Measurements from ENCODE around the gene CACTIN.
"Not testable (repeated sequence)": the region's sequence is repeated elsewhere in the genome, so short reads cannot be mapped to it uniquely, and the experiment has no call there.

Gene CACTIN

DNA sequence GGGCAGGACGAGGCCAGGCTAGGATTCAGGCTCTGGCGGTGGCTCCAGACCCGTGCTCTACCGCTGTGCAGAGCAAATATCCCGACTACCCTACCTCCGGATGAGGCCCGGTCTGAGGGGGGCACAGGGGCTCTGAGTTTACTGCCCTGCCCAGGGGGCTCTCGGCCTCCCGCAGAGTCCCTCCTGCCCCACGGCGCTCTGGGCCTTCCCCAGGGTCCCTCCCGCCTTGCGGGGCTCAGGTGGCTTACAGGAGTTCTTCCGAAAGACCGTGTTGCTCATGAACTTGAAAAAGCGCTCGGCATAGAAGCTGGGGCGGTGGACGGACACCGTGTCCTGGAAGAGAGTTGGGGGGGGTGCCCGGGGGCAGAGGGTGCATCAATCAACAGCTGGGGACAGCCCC is 19.1 kb upstream of the CACTIN start:
- no peak for DNase-seq

DNA sequence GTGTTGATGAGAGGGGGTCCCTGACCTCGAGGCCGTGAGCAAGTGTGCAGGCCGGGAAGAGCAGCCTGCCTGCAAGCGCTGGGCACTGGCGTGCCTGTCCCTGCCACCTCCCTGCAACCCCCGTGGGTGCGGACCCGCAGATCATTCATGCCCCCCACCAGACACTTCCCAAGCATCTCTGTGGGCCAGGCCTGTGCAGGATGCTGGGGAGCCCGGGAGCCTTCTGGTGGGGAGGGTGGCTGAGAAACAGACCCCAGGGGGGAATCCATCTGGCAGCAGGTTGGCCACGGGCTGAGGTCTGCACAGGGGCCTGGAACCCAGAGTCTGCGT is 18.4 kb upstream of the CACTIN start:
- DNase-seq = no peak

DNA sequence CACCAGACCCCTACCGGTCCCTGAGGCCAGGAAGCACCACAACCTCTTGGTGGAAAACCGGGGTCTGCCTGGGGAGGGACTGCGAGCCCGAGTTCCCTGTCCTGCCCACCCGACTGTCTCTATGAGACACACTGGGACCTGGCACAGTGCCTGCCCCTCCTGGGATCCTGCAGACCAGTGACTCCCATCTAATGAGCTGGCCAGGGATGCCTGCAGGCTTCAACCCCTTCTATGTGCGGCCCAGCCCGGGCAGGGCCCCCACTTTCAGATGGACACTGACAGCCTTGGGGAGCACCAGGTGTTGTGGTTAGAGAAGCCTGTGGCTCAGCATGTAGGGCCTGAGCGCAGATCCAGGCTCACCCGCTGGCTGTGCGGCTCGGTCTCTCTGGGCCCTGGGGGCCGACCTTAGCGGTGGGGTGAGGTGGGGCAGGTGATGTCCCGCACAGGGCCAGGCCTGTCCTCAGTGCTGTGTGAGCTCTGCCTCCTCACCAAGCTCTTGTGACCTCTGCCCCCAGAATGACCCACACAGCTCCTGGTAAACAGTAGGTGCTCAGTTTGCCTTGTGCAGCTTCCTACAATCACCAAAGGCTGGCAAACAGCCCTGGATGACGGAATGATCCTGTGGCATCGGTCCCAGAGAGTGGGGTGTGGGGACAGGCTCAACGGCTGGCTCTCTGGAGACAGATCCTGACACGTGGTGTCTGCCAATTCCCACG is 17.9 kb upstream of the CACTIN start:
- no peak for DNase-seq

DNA sequence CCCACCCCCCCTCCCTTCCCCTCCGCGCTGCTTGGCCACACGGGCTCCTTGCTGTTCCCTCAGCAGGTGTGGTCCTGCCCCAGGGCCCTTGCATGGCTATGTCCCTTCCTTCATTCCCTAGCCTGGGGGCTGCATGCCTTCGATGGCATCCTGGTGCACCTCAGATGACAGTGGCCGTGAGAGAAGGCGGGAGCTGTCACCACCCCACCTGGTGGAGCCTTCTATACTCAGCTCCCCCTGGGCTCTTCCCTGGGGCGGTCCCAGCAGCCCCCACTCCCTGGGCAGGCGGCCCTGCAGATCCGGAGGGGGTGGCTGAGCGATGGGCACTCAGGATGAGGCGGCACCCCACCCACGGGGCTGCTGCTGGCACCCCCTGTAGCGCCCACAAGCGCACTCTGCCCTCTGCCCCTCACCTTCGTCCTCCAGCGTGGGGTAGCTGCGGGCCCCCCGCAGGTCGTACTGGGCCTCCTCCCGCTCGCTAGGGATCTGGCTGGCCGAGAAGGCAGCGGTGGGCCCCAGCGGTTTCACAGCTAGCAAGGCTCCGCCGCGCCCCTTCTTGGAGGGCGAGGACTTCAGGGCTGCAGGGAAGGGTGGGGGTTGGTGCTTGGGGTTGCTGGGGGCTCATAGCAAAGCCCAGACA is 17.2 kb upstream of the CACTIN start:
- DNase-seq = no peak

DNA sequence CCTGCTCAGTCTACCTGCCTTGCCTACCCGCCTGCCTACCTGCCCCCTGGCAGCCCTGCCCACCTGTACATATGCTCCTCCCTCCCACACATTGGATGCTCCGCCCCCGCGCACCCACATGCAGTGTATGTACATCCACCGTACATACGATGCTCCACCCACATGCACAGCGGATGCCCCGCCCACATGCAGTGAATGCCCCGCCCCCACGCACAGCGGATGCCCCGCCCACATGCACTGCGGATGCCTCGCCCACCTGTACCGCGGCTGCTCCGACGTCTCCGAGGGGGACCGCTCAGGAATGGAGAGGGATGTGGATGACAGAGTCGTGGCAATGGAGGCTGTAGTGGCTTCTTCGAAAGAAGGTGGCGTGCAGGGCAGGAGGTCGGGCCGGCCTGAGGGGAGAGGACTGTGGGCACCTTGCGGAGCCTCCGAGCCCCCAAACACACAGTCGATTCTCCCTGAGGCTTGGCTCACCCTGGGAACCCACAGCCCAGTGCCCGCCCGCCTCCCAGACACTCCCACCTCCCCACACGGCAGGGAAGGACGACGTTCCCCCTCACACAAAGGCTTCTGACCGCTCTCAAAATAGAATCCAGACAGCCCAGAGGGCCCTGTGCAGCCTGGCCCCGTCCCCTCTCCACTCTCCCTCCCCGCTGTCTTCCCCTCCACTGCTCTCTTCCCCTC is 16.5 kb upstream of the CACTIN start:
- DNase-seq = peak; percentile 18

DNA sequence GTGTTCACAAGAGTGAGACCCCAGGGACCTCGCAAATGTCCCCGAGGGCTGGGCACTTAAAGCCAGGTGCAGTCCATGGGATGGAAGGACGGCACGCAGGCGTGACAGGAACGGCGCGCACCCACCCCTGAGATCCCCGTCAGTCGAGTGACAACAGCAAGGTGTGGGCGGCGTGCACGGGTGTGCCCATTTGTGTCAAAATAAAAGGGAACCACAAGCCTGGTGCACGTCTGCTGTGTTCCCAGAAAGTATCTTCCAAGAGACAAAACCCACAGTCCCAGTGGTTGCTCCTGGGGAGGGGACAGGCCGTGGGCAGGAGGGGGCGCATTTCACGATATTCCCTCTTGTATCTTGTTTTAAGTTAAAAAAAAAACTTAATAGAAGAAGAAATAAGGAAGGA is 15.7 kb upstream of the CACTIN start:
- no peak for DNase-seq

DNA sequence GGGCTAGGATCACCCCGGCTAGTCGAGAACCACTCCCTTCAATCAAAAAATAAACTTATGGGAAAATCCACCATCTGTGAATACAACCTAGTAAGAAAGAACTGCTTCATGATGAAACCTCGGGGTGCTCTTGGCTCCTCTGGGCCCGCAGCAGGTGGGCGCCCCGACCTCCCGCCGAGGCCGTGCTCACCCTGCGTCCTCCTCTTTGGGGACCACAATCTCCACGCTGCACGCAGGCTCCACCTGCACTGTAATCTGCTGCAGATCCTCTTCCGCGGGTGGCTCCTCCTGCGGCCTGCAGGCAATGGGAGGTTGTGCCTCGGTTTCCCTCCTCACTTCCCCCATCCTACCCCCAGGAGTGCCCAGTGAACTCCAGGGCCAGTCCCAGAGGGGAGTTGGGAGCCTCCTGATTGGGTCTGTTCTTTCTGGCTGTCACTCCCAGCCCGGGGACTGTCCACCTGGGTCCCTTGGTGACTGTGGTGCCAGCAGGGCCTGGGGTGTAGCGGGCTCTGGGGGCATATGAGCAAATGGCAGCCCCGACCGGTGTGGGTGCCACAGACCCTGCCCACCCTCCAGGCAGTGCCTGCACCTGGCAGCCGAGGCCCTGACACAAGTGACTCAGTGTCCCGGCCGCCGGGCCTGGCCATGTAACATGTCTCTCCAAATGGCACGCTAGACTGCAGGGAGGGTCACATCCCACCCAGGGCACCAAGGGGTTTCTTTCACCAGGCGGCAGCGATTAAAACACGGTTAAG is 15.1 kb upstream of the CACTIN start:
- DNase-seq = no peak

DNA sequence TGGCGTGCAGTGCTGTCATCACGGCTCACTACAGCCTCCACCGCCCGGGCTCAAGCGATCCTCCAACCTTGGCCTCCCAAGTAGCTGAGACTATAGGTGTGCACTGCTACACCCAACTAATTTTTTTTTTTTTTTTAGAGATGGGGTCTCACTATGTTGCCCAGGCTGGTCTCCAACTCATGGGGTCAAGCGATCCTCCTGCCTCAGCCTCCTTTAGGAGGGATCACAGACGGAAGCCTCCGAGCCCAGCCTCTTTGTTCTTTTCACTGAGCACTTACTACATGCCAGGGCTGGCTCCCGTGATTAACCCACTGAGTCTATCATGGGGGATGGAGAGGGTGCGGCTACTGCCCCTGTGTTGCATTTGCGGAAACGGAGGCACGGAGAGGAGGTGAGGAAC is 12.9 kb upstream of the CACTIN start:
- DNase-seq = no peak

DNA sequence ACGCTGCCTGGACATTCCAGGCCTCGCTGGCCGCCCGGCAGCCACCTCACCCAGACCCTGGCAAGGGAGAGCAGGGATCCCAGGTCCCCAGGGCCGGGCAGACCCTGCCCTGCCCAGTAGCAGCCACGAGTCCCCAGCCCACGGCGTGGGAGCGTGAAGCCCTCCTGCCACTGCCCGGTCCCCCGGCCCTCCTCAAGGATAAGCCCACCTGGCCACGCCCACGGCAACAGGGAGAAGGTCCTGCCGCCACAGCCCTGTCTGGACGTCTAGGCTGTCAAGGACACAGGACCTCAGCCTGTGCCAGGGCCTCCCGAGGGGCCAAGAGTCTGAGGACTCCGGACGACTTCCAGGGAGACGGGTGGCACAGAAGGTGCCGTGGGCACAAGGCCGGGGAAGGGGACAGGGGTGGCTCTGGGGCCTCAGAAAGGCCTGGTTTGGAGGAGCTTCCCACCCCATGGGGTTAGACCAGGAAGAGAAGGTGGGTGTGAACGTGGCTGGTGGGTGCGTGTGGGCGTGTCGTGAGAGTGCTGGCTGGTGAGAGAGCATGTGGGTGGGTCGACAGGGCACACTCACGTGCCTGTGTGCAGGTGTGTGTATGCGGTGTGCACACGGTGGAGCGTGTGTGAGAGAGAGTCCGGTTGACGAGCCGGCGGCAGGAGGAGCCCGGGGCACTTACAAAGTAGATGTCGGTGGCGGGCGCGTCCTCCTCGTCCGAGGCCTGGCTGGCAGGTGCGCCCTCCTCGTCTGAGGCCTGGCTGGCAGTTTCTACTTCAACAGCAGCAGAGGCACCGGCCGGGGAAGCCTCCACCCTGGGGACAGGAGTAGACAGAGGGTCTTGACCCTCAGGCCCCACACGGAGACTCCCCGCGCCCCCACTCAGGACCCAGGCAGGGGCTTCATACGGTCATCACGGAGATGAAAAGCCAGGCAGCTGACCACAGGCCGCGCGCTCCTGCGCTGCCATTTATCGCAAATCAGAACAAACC is 11.9 kb upstream of the CACTIN start:
- no peak for DNase-seq

DNA sequence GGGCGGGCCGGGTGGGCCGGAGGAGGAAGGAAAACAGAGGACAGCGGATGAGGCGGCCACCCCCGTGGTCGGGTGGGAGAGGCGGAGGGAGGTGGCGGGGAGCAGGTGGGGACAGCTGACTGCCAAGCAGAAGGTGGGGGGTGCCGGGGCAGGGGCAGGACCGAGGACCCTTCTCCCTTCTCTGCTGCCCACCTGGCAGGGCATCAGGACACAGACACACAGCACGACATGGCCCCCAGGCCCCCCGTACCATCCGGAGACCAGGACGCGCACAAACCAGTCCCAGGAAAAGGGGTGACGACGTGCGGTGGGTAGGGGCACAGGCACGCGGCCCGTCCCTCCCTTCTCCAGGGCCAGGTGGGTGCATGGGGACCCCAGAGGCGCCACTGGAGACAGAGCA is 11.0 kb upstream of the CACTIN start:
- DNase-seq = no peak

DNA sequence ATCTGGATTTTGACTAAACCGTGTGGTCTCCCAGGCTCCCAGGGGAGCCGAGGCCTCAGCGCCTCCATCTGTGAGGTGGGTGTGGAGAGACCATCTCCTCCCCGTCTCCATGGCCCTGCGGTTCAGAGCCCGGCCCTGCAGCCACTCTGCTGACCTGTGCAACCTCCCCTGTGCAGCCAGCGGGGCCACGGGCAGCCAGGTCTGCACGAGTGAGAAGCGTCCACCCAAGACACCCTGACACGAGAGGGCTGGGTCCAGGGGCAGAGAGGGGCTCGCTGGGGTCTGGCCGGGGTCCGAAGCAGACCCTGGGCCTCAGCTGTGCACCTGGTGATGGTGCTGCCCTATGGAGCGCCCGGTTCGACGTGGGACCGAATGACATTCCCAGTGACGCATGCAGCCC is 10.4 kb upstream of the CACTIN start:
- DNase-seq = no peak

DNA sequence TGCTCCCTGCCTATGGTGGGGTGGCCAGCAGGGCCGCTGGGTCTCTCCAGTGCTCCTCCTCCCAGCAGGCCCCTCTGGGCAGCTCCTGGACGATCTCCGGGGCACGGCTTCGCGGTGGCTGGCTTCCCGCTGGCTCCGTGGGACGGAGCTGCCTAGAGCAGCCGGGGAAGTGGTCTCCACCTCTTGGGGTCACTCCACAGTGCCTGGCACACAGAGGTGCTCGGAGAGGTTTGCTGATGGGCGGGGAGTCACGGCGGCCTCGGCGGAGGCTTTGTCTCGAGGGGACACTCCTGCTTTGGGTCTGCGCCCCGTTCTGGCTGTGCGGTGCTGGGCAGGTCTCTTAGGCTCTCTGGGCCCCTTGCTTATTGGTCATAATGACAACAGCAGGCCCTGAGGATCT is 9.9 kb upstream of the CACTIN start:
- no peak for DNase-seq

DNA sequence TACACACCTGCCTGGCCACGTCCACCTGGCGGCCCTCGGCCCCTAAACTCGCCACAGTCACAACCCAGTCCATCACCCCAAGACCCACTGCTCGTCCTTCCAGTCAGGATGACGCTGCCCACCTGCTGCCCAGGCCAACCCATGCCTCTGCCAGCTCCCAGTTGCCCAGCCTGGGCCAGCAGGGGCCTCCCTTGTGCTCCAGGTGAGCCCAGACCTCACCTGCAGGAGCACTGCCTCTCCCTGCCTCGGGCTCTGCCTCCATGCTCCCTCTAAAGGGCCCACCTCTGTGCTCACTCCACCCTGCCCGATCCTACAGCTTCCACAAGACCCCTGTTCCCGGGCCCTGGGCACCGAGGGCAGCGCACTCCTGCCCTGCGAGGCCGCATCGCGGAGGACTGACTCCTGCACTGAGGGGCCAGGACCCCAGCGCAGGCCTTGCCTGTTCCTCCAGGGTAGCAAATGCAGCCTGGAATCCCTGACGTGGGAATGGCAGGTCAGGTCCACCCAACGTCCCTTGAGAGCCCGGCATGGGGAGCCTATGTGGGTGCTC is 8.0 kb upstream of the CACTIN start:
- no peak for DNase-seq

DNA sequence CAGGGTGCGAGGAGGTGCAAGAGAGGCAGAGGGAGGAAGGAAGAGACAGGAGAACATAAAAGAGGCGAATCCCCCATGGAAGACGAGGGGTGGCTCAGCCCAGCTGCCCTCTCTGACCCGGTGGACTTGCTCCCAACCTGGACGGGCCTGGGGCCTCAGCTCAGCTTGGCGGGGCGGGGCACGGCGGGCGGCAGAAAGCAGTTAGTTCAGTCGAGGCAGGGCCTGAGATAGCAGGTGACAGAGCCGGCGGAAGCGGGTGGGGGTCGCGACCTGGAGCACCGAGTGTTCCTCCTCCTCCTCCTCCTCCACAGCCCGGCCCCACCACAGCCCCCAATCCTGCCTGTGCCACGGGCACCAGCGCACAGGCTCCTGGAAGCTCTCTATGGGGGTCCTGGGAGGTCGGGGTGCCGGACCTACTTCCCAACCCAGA is 7.0 kb upstream of the CACTIN start:
- no peak for DNase-seq

DNA sequence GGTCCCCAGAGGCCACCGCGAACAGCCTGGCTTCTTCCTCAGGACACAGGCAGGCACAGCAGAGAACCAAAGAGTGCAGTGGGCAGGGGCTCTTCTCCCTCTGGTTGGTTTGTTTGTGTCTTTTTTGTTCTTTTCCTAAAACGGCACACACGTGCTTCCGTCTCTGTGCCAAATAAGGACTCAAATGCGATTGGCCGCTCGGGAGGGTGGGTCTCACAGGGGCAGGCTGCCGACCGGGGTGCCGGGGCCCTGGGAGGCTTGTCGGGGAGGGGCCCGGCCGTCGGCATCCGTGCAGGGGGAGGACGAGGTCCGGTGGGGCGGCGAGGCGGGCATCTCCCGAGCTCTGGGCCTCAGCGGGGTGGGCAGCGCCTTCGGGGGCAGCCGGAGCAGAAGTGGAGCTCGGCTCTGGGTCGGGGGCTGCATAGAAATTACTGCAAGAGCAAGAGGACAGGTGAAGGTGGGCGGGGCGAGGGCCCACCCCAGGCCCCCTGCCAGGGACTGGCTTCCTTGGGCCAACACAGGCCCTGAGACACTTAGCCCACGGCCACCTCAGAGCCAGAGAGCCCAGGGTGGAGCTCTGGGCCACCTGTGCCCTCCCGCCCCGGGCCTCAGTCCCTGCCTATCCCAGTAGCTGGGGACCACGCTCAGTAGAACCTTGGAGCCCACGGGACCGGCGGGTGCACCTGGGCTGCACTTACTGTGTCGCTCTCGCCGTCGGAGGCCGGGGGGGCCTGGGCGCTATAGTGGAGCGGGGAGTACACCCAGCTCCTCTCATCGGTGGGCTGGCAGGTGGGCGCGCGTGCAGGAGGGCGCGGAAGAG is 6.4 kb upstream of the CACTIN start:
- DNase-seq = no peak

DNA sequence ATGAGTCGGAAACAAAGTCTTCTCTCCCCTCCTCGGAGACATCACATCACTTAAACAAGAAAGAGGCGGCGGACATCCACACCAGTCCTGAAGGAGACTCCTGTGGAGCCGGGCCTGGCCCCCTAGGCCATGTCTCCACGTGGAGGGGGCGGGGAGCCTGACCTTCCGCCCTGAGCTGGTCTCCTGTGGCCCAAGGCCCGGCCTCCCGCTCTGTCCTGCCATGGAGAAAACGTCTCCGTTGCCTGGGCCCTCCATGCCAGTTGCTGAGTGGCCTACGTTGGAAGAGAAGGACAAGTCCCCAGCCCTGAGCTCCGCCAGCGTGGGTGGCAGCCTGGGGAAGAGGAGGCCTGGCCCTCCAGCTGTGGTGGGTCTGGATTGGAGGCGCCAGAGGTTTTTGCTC is 5.5 kb upstream of the CACTIN start:
- no peak for DNase-seq

DNA sequence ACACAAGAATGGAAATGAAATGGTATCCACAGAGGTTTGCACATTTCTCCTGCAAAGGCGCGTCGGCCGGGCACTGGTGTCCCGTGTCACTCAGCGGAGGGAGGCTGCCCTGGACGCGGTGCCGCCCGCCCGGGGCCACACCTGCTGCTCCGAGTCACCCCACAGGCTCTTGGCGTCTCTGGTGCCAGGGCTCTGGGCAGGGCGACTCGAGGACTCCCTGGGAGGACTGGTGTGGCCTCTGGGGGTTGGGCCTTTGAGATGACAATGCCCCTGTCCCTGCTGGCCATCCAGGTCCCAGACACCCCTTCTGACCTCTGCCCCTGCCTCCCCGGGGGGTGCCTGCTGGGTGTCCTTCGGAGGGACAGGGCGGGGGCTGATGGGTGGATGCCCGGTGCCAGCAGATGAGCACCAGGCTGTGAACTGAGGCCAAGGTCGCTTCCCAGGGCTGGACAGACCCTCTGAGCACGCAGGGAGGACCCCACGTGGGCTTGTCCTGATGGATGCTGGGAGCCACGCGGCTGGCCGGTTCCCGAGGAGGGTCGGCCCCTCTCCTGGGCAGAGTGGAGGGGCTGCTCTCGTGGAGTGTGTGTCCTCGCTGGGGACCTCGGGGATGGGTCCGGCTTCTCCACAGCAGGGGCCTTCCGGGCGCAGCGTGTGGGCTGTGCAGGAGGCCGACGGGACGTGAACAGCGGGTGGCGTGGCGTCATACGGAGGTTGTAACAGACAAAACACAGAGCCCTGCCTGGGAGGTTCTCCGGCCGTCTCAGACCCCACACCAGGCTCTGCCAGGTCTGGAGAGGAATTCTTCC is 4.7 kb upstream of the CACTIN start:
- DNase-seq = no peak

DNA sequence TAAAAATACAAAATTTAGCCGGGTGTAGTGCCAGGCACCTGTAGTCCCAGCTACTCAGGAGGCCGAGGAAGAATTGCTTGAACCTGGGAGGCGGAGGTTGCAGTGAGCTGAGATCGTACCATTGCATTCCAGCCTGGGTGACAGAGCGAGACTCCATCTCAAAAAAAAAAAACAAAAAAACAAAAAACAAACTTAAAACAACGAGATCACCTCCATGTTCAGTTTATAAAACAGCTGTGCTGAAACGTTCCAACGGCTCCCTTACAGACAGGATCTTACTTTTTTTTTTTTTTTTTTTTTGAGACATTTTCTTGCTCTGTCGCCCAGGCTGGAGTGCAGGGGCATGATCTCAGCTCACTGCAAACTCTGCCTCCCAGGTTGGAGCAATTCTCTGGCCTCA is 2.2 kb upstream of the CACTIN start:
- not testable (repeated sequence) for DNase-seq

DNA sequence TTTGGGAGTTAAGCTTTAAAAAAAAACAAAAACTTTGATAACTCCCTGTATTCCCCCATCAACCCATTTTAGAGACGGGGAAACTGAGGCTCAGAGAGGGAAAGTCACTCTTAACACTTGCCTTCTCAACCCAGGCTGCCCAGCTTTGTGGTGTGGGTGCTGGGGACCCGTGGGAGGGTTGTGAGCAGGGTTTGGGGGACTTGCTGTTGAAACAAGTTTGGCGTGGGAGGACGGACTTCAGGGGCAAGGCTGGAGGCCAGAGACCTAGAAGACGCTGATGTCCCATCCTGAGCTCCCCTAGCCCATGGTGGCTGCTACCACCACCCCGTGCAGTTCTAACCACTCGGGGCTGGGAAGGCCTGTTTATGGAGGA is 747 bp upstream of the CACTIN start:
- no peak for DNase-seq

DNA sequence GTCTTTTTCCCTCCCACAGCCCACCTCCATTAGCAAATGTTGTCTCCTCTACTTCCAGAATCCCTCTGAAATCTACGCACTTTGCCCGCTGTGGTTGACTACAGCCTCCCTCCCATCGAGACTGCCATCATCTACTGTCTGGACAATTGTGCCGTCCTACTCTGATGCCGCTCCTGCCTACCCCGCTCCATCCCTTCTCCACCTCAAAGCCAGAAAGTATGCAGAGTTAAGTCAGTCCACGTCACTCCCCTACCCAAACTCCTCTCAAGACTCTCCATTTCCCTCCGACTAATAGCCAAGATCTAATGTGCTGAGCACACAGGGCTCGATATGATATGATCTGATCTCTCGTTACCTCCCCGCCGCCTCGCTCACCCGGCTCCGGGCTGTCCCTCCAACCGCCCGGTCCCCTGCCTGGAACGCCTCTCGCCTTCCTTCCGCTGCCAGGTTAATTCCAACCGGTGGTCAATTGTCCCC is 556 bp downstream of the CACTIN start:
- no peak for DNase-seq
